ENCODE results near the gene ITGB3. TPM values are rescaled to one million over a fixed set of nuclear protein-coding genes. Genes with fewer than 3 reads are reported as not detected.

The ITGB3 gene
- total and polyA plus RNA-seq, 2 of the 8 experiments (the other 6 are each of a cell fraction or from before 2014, with no cell fraction given): 0.08 to 0.09 TPM

DNA sequence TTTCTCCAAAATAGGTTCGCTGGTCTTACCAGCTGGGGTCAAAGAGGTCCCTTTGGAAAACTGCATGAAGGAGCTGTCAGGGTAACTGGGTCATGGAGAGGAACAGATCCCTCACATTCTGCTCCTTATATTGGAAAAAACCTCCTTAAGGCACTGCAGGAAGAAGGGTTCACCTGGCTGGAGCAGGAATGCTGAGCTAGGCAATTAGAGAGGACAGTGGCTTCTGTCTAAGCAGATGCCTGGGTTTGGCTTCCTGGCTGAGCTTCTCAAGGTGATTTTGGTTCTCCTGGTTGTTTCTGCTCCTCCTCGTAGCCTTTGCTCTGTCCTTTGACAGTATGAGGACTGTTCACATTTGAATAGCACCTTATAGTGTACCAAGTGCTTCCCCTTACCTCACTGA is 19.6 kb downstream of the ITGB3 start:
- Histone ChIP-seq H4K20me1 (replicated peaks in 1 of 2; ENCODE audit: control insufficient read depth in 1 of 2, insufficient read depth in 2 of 2, low read length in 2 of 2) (no peaks in the 10 kb centered on the region), H2AK5ac (ENCODE audit: low read depth, low read length) (no peak overlapping the region), H3K27ac (ENCODE audit: low read depth, low read length) (no peak overlapping the region), H4K8ac (ENCODE audit: extremely low read depth, insufficient read depth, low read length) (no peak overlapping the region), H3K27me3 (replicated peaks in 1 of 4; ENCODE audit: control insufficient read depth in 3 of 4, extremely low read depth in 1 of 4, insufficient read depth in 3 of 4, low read length in 3 of 4) (no peaks in the 10 kb centered on the region), H3K23ac (ENCODE audit: insufficient read length) (no peak overlapping the region), H3K9me3 (ENCODE audit: insufficient read depth in 2 of 2, low read depth in 1 of 2, low read length in 1 of 2) (peaks cover 5 to 6% of the 10 kb centered on the region in 2 experiments; a peak in 1 of 4 replicates), H3K4me1 (replicated peaks in 1 of 4; ENCODE audit: control insufficient read depth in 3 of 4, insufficient read depth in 4 of 4, low read length in 3 of 4) (peaks cover 6 to 18% (median 11%) of the 10 kb centered on the region in 4 experiments), H3K9ac (replicated peaks in 1 of 4; ENCODE audit: extremely low read depth in 1 of 4, low read depth in 3 of 4, low read length in 3 of 4) (0 out of 7 replicates have a peak overlapping the region, but pooled peaks of 1 of the 4 experiments have one; percentile 1), H2BK20ac (ENCODE audit: low read length) (no peak overlapping the region), H2BK12ac (ENCODE audit: low read depth, low read length) (no peak overlapping the region), H3K56ac (replicated peaks; ENCODE audit: insufficient read length, low read depth, low read length) (no peak overlapping the region), H2BK5ac (ENCODE audit: low read depth, low read length) (no peak overlapping the region), H3K79me2 (ENCODE audit: control insufficient read depth in 1 of 2, insufficient read depth in 2 of 2, low read length in 2 of 2) (no peaks in the 10 kb centered on the region), H3K4me3 (ENCODE audit: extremely low read depth in 1 of 4, insufficient read depth in 2 of 4, low read depth in 3 of 4, low read length in 4 of 4) (no peak overlapping the region), H4K5ac (ENCODE audit: insufficient read length, low read depth, low read length) (no peak overlapping the region), H4K91ac (replicated peaks; ENCODE audit: insufficient read length, low read length) (no peak overlapping the region), H3K23me2 (ENCODE audit: low read depth, low read length) (no peaks in the 10 kb centered on the region), H2BK120ac (replicated peaks; ENCODE audit: low read depth, low read length) (no peak overlapping the region), H2BK15ac (ENCODE audit: low read length) (no peak overlapping the region), H3K79me1 (ENCODE audit: low read depth, low read length) (no peaks in the 10 kb centered on the region), H2AFZ (ENCODE audit: low read length) (no peak overlapping the region), H3K14ac (ENCODE audit: insufficient read length) (no peak overlapping the region), H3K36me3 (ENCODE audit: control insufficient read depth in 2 of 4, insufficient read depth in 4 of 4, low read length in 3 of 4) (no peaks in the 10 kb centered on the region), H3K4ac (replicated peaks; ENCODE audit: insufficient read length, low read depth, low read length) (no peak overlapping the region), H3K18ac (ENCODE audit: extremely low read depth, low read length) (no peak overlapping the region), H3K4me2 (ENCODE audit: insufficient read depth in 1 of 2, low read depth in 2 of 2, low read length in 2 of 2) (no peak overlapping the region)
- DNase-seq (ENCODE audit: low read depth in 1 of 2, low spot score in 2 of 2) (no peak), FAIRE-seq (no peak)
- WGBS, 2 experiments (ENCODE audit: extremely low coverage in 1 of 2, insufficient coverage in 1 of 2, insufficient read length in 1 of 2, insufficient replicate concordance in 2 of 2, low coverage in 1 of 2, low lambda C conversion rate in 2 of 2, missing lambda C conversion rate in 1 of 2): 91% methylated on average over 2 of the region's 2 CpGs; no CpG with 5 or more reads in 1 of the 2 experiments
- POLR2A ChIA-PET (ENCODE audit: partially characterized antibody): no interaction called here
- CTCF ChIA-PET (ENCODE audit: partially characterized antibody): interaction anchor here (0.8 to 0.9 kb wide), 2 partner anchors 17 to 43 kb away, joined by 3 to 4 read pairs; no protein-coding TSS in a partner anchor
- peak; percentile 23; the same call in 1 of the 2 replicates for TF ChIP-seq MAFK (IDR thresholded peaks at IDR 0.05; ENCODE audit: low read depth, low read length)
- no peak for TF ChIP-seq EP300 (IDR thresholded peaks at IDR 0.05; ENCODE audit: borderline replicate concordance in 1 of 2, low read depth in 2 of 2, low read length in 2 of 2)
